HCT116 (cell line): ENCODE results near the gene OTOGL. TPM values are rescaled to one million over a fixed set of nuclear protein-coding genes. Genes with fewer than 3 reads are reported as not detected.

Experiments
- ATAC-seq: fragments of 200-7000 bp; cut with Tn5 transposase; 2 replicates; pipeline ENCODE4 v1.9.1; 2020; ENCODE audit warnings: mild to moderate bottlenecking, moderate library complexity
- BruUV-seq: library from RNA; stranded (reverse); fragments of 400-500 nt; replicated peaks from 2 replicates; lab custom pipeline; 2021; lab: Mats Ljungman, UMichigan
- CTCF ChIA-PET: fragments of 300-600 bp; sonication (Branson Sonifier 250); formaldehyde crosslinking; loops from one replicate; lab custom pipeline; 2021; ENCODE audit warnings: antibody characterized with exemption; lab: Charles Lee
- POLR2A ChIA-PET: fragments of 300-600, 350-600 bp; sonication (Branson Sonifier 250); formaldehyde crosslinking; loops from one replicate; lab custom pipeline; 2021; ENCODE audit warnings: antibody characterized with exemption; lab: Charles Lee
- RAD21 ChIA-PET, 2 experiments: fragments of 300-600 bp; sonication (Branson Sonifier 250); formaldehyde crosslinking; loops; one replicate each; lab custom pipeline; 2023; ENCODE audit warnings: low total read pairs in 2 of 2; ENCODE audit not compliant: uncharacterized antibody in 2 of 2, unreplicated experiment in 2 of 2, low non-redundant PET in 1 of 2; lab: Charles Lee
- DNase-seq: peaks from one replicate; pipeline ENCODE4 v3.0.0-alpha.2; 2010; ENCODE audit warnings: low read depth, low spot score
- H2AFZ ChIP-seq: fragments of 200-600 bp; shearing (Covaris generic), sonication (generic); 2 replicates; pipeline ENCODE4 v1.6.1; 2017; ENCODE audit warnings: low read depth, mixed run types, mixed read lengths, antibody characterized with exemption, low read length; ENCODE audit not compliant: poor library complexity, severe bottlenecking
- H3K27ac ChIP-seq: 2 replicates; pipeline ENCODE4 v1.5.1; 2012; ENCODE audit warnings: low read depth, low read length
- H3K27me3 ChIP-seq: fragments of 200-600 bp; sonication (generic); 2 replicates; pipeline ENCODE4 v1.6.1; 2016; ENCODE audit warnings: mixed run types, low read length, mixed read lengths; ENCODE audit not compliant: insufficient read depth
- H3K36me3 ChIP-seq, 2 experiments: fragments of 200-500 bp in 1 of 2; fragments of 200-600 bp in 1 of 2; sonication (Bioruptor generic) in 1 of 2; sonication (generic) in 1 of 2; 2 replicates each; pipeline versions ENCODE4 v1.5.1 to v1.6.1; 2014 to 2016; ENCODE audit warnings: low read length in 2 of 2, inconsistent platforms in 1 of 2, mixed read lengths in 1 of 2, mixed run types in 1 of 2; ENCODE audit not compliant: insufficient read depth in 2 of 2, control insufficient read depth in 1 of 2
- H3K4me1 ChIP-seq, 2 experiments: fragments of 200-600 bp in 1 of 2; sonication (generic) in 1 of 2; 2 replicates each; pipeline versions ENCODE4 v1.5.1 to v1.6.1; 2012 to 2017; ENCODE audit warnings: low read length in 2 of 2, inconsistent platforms in 1 of 2, mild to moderate bottlenecking in 1 of 2, mixed read lengths in 1 of 2, mixed run types in 1 of 2, moderate library complexity in 1 of 2; ENCODE audit not compliant: insufficient read depth in 2 of 2, control insufficient read depth in 1 of 2
- H3K4me2 ChIP-seq: fragments of 200-600 bp; sonication (generic); 2 replicates; pipeline ENCODE4 v1.6.1; 2017; ENCODE audit warnings: mixed run types, low read length, mixed read lengths
- H3K4me3 ChIP-seq, 2 experiments: fragments of 200-600 bp in 1 of 2; sonication (generic) in 1 of 2; replicated peaks in 1 of 2; 2 replicates each; pipeline ENCODE4 v1.5.1; 2011 to 2016; ENCODE audit warnings: low read length in 2 of 2, control low read depth in 1 of 2, low read depth in 1 of 2, mild to moderate bottlenecking in 1 of 2, mixed read lengths in 1 of 2, mixed run types in 1 of 2
- H3K79me2 ChIP-seq: fragments of 200-600 bp; sonication (generic); 2 replicates; pipeline ENCODE4 v1.6.1; 2017; ENCODE audit warnings: mild to moderate bottlenecking, mixed run types, low read length, moderate library complexity, mixed read lengths; ENCODE audit not compliant: insufficient read depth
- H3K9ac ChIP-seq: fragments of 200-600 bp; sonication (generic); 2 replicates; pipeline ENCODE4 v1.6.1; 2016; ENCODE audit warnings: low read length, mixed read lengths
- H3K9me2 ChIP-seq: fragments of 200-600 bp; sonication (generic), shearing (Covaris generic); 2 replicates; pipeline ENCODE4 v1.6.1; 2017; ENCODE audit warnings: mixed run types, mild to moderate bottlenecking, moderate library complexity; ENCODE audit not compliant: insufficient read depth
- H3K9me3 ChIP-seq, 2 experiments: fragments of 200-500 bp in 1 of 2; fragments of 200-600 bp in 1 of 2; sonication (Bioruptor generic) in 1 of 2; sonication (generic) in 1 of 2; 2 replicates each; pipeline ENCODE4 v1.6.1; 2014 to 2017; ENCODE audit warnings: low read length in 2 of 2, mixed read lengths in 2 of 2, inconsistent platforms in 1 of 2, low read depth in 1 of 2, mild to moderate bottlenecking in 1 of 2, mixed run types in 1 of 2, moderate library complexity in 1 of 2; ENCODE audit not compliant: control insufficient read depth in 1 of 2, insufficient read depth in 1 of 2
- H4K20me1 ChIP-seq: fragments of 200-600 bp; sonication (generic), shearing (Covaris generic); 2 replicates; pipeline ENCODE4 v1.6.1; 2017; ENCODE audit warnings: mixed run types, mild to moderate bottlenecking, moderate library complexity; ENCODE audit not compliant: insufficient read depth
- ATF3 ChIP-seq: IDR thresholded peaks from 2 replicates; pipeline ENCODE4 v1.6.1; 2012
- EGR1 ChIP-seq: IDR thresholded peaks from 2 replicates; pipeline ENCODE4 v1.6.1; 2012; ENCODE audit warnings: low read depth
- SIN3A ChIP-seq: IDR thresholded peaks from 2 replicates; pipeline ENCODE4 v1.6.1; 2012; ENCODE audit warnings: low read depth
- SRF ChIP-seq: IDR thresholded peaks from 2 replicates; pipeline ENCODE4 v1.6.1; 2012; ENCODE audit warnings: low read depth
- TCF7L2 ChIP-seq: IDR thresholded peaks from 2 replicates; pipeline ENCODE4 v1.7.0; 2011; ENCODE audit warnings: borderline replicate concordance, inconsistent platforms; ENCODE audit not compliant: insufficient read depth, insufficient read length; ENCODE audit errors: extremely low read depth
- YY1 ChIP-seq: IDR thresholded peaks from 2 replicates; pipeline ENCODE4 v1.6.1; 2011; ENCODE audit warnings: low read length, low read depth, moderate library complexity, mild to moderate bottlenecking; ENCODE audit not compliant: insufficient replicate concordance; ENCODE audit errors: extremely low read depth
- ZBTB33 ChIP-seq: IDR thresholded peaks from 2 replicates; pipeline ENCODE4 v1.6.1; 2011; ENCODE audit warnings: mild to moderate bottlenecking, low read length, moderate library complexity; ENCODE audit not compliant: insufficient replicate concordance; ENCODE audit errors: extremely low read depth
- ZNF274 ChIP-seq: fragments of 200-500 bp; sonication (Bioruptor generic); IDR thresholded peaks from 2 replicates; pipeline ENCODE4 v1.6.1; 2014; ENCODE audit warnings: mild to moderate bottlenecking, low read depth, low read length, inconsistent platforms
- intact Hi-C: fragments of 100-400 bp; cut with micrococcal nuclease; formaldehyde crosslinking; loops from 2 replicates; pipeline ENCODE4 v1.10.0; 2022
- total RNA-seq: library from RNA; stranded (reverse); gene quantifications from one replicate; pipeline ENCODE4 v1.2.1, GENCODE V29; 2021; ENCODE audit not compliant: unreplicated experiment
- TF ChIP-seq, protein P1 (sequence below), 3 experiments: fragments of 200-600 bp in 1 of 3; sonication (generic) in 1 of 3; IDR thresholded peaks in 2 of 3; conservative IDR thresholded peaks in 1 of 3; 2 replicates each; pipeline ENCODE4 v1.5.1; 2012 to 2017; ENCODE audit warnings: low read depth in 2 of 3, low read length in 2 of 3, antibody characterized with exemption in 1 of 3, borderline replicate concordance in 1 of 3, control low read depth in 1 of 3, mild to moderate bottlenecking in 1 of 3, mixed read lengths in 1 of 3, mixed run types in 1 of 3, moderate library complexity in 1 of 3; ENCODE audit not compliant: insufficient read depth in 1 of 3
- TF ChIP-seq, protein P2 (sequence below): IDR thresholded peaks from 2 replicates; pipeline ENCODE4 v1.6.1; 2012

OTOGL gene
- total RNA-seq, 1 experiment from 2014 or later, result not detected

GRCh38 chr12:80271780-80272179 is 172.4 kb downstream of the OTOGL start:
- DNase-seq, result no peak
- TF ChIP-seq TCF7L2, result no peak
- TF ChIP-seq, all 23 proteins: peak for 0
- no peak overlapping the region for H2AFZ ChIP-seq
- no peak overlapping the region for H3K27ac ChIP-seq
- POLR2A ChIA-PET, result no interaction called here
- no peak overlapping the region for H3K4me2 ChIP-seq
- H4K20me1 ChIP-seq, result no peaks in the 10 kb centered on the region
- no peak for ATAC-seq
- RAD21 ChIA-PET, result interaction anchor here in 1 of 2 experiments (3.3 kb wide), 1 partner anchor 77 kb away, joined by 19 read pairs; no protein-coding TSS in a partner anchor
- H3K9me2 ChIP-seq, result no peaks in the 10 kb centered on the region
- no TSS peak for BruUV-seq
- no peak overlapping the region for H3K9ac ChIP-seq
- H3K4me1 ChIP-seq, result peaks cover 9 to 17% of the 10 kb centered on the region in 2 experiments
- no peaks in the 10 kb centered on the region for H3K36me3 ChIP-seq
- no peaks in the 10 kb centered on the region for H3K9me3 ChIP-seq
- CTCF ChIA-PET, result interaction anchor here (2.0 to 5.6 kb wide), 2 partner anchors 76 to 78 kb away, joined by 9 to 80 read pairs; no protein-coding TSS in a partner anchor
- no peak overlapping the region for H3K4me3 ChIP-seq
- no peaks in the 10 kb centered on the region for H3K27me3 ChIP-seq
- H3K79me2 ChIP-seq, result no peaks in the 10 kb centered on the region
- intact Hi-C loops, result no loop called here

GRCh38 chr12:80272387-80272915 is 173.1 kb downstream of the OTOGL start:
- Histone ChIP-seq H3K4me1 (peaks cover 9 to 17% of the 10 kb centered on the region in 2 experiments), H3K27ac (no peak overlapping the region), H3K4me3 (no peak overlapping the region), H4K20me1 (no peaks in the 10 kb centered on the region), H3K9me3 (no peaks in the 10 kb centered on the region), H3K36me3 (no peaks in the 10 kb centered on the region), H3K9me2 (no peaks in the 10 kb centered on the region), H2AFZ (no peak overlapping the region), H3K4me2 (no peak overlapping the region), H3K9ac (no peak overlapping the region), H3K79me2 (no peaks in the 10 kb centered on the region), H3K27me3 (no peaks in the 10 kb centered on the region)
- ChIA-PET POLR2A (no interaction called here), RAD21 (no interaction called here), CTCF (interaction anchor here (5.6 kb wide), 1 partner anchor 77 kb away, joined by 80 read pairs; no protein-coding TSS in a partner anchor)
- DNase-seq (no peak), ATAC-seq (no peak)
- intact Hi-C loops, result no loop called here
- no TSS peak for BruUV-seq
- no peak for TF ChIP-seq YY1
- no peak for TF ChIP-seq ZBTB33
- TF ChIP-seq, protein P1, sequence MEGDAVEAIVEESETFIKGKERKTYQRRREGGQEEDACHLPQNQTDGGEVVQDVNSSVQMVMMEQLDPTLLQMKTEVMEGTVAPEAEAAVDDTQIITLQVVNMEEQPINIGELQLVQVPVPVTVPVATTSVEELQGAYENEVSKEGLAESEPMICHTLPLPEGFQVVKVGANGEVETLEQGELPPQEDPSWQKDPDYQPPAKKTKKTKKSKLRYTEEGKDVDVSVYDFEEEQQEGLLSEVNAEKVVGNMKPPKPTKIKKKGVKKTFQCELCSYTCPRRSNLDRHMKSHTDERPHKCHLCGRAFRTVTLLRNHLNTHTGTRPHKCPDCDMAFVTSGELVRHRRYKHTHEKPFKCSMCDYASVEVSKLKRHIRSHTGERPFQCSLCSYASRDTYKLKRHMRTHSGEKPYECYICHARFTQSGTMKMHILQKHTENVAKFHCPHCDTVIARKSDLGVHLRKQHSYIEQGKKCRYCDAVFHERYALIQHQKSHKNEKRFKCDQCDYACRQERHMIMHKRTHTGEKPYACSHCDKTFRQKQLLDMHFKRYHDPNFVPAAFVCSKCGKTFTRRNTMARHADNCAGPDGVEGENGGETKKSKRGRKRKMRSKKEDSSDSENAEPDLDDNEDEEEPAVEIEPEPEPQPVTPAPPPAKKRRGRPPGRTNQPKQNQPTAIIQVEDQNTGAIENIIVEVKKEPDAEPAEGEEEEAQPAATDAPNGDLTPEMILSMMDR (IDR thresholded peaks at IDR 0.05 in 2 of 3, conservative IDR thresholded peaks at IDR 0.05 in 1 of 3; ENCODE audit: borderline replicate concordance in 1 of 3, insufficient read depth in 1 of 3, low read depth in 2 of 3, low read length in 2 of 3), result no peak
- TF ChIP-seq EGR1, result no peak
- TF ChIP-seq SRF, result no peak
- no peak for TF ChIP-seq SIN3A
- TF ChIP-seq, protein P2, sequence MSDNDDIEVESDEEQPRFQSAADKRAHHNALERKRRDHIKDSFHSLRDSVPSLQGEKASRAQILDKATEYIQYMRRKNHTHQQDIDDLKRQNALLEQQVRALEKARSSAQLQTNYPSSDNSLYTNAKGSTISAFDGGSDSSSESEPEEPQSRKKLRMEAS, result no peak
- no peak for TF ChIP-seq ATF3
- no peak for TF ChIP-seq ZNF274
